ENCODE data around the gene OPA3. TPM values are rescaled to one million over a fixed set of nuclear protein-coding genes. Genes with fewer than 3 reads are reported as not detected.

OPA3 gene
- total and polyA plus RNA-seq, 10 of the 15 experiments (the other 5 are each of a cell fraction or from before 2014, with no cell fraction given): 2.2 to 24.3 (median 13.3) TPM

GRCh38 chr19:45526971-45527370 lies 57.6 kb downstream of the OPA3 start (continued):
- TF ChIP-seq MEF2A (IDR thresholded peaks at IDR 0.05; ENCODE audit: insufficient read depth, low read depth, low read length): no peak
- TF ChIP-seq POLR2A (IDR thresholded peaks at IDR 0.05; ENCODE audit: low read depth, low read length): peak; percentile 61

GRCh38 chr19:45526143-45526542 lies 58.5 kb downstream of the OPA3 start:
- ChIA-PET CTCF (interaction anchor here (3.0 kb wide), 1 partner anchor 116 kb away, joined by 11 read pairs; no protein-coding TSS in a partner anchor), SMC1A (ENCODE audit: uncharacterized antibody, unreplicated experiment) (interaction anchor here (0.9 to 1.1 kb wide), 2 partner anchors 11 to 119 kb away, joined by 3 to 4 read pairs; no protein-coding TSS in a partner anchor), RAD21 (ENCODE audit: unreplicated experiment) (interaction anchor here (0.7 kb wide), 1 partner anchor 32 kb away, joined by 3 read pairs; no protein-coding TSS in a partner anchor), POLR2A (interaction anchor here (0.6 to 1.0 kb wide), 2 partner anchors 10 kb away, joined by 3 to 4 read pairs; no protein-coding TSS in a partner anchor)
- ATAC-seq (peak; percentile 31; the same call in 2 of the 3 replicates), DNase-seq (ENCODE audit: low read depth, low spot score) (no peak), FAIRE-seq (no peak)
- in situ Hi-C loops (cut with MboI): loop anchor here (10.0 kb wide), 1 partner anchor 119 kb away; no protein-coding TSS in a partner anchor
- intact Hi-C loops (cut with micrococcal nuclease; ENCODE audit: unreplicated experiment): no loop called here
- Histone ChIP-seq H3K9me3 (replicated peaks; ENCODE audit: control insufficient read depth, insufficient read depth, low read length) (no peaks in the 10 kb centered on the region; the same call in 2 of the 3 replicates), H3K36me3 (ENCODE audit: control insufficient read depth in 2 of 2, insufficient read depth in 2 of 2, low read length in 1 of 2) (peaks cover 25 to 30% of the 10 kb centered on the region in 2 experiments), H3K79me2 (ENCODE audit: control insufficient read depth, insufficient read depth, low read length) (no peaks in the 10 kb centered on the region), H3K4me3 (no peak overlapping the region), H2AFZ (ENCODE audit: control insufficient read depth, low read depth, low read length) (no peak overlapping the region), H3K4me2 (ENCODE audit: control insufficient read depth, insufficient read depth) (no peak overlapping the region), H4K20me1 (ENCODE audit: control insufficient read depth, insufficient read depth) (peaks cover 5% of the 10 kb centered on the region), H3K4me1 (ENCODE audit: control insufficient read depth, insufficient read depth, low read length) (peaks cover 10% of the 10 kb centered on the region; the same call in 1 of the 2 replicates), H3K27me3 (replicated peaks in 1 of 2; ENCODE audit: control insufficient read depth in 2 of 2, insufficient read depth in 2 of 2, low read length in 1 of 2) (no peaks in the 10 kb centered on the region), H3K9ac (ENCODE audit: control insufficient read depth, insufficient read depth, low read length) (no peak overlapping the region), H3K27ac (ENCODE audit: control insufficient read depth, insufficient read depth) (no peak overlapping the region)
- 76% methylated on average over 9 of the region's 9 CpGs for WGBS (ENCODE audit: insufficient coverage, insufficient replicate concordance, low lambda C conversion rate, missing lambda C conversion rate)
- BruUV-seq (replicated peaks): TSS peak; percentile 58
- TF ChIP-seq POLR2A (IDR thresholded peaks at IDR 0.05; ENCODE audit: low read depth, low read length) (no peak; the same call in 1 of the 2 replicates), IKZF2 (IDR thresholded peaks at IDR 0.05) (peak; percentile 37 to 42; a peak in 2 of 4 replicates), IKZF1 (conservative IDR thresholded peaks at IDR 0.05) (peak; percentile 56), MEF2B (IDR thresholded peaks at IDR 0.05; ENCODE audit: partially characterized antibody, poor library complexity, severe bottlenecking) (peak; percentile 38), ZNF217 (IDR thresholded peaks at IDR 0.05) (no peak), NFYB (IDR thresholded peaks at IDR 0.05; ENCODE audit: insufficient read depth, low read depth, low read length) (peak; percentile 75), HSF1 (IDR thresholded peaks at IDR 0.05; ENCODE audit: low read depth, low read length) (no peak), ZBTB4 (CRISPR knock-in tag; IDR thresholded peaks at IDR 0.05) (no peak), YY1 (IDR thresholded peaks at IDR 0.05; ENCODE audit: low read depth, low read length) (no peak), E4F1 (IDR thresholded peaks at IDR 0.05; ENCODE audit: borderline replicate concordance, partially characterized antibody) (no peak), STAT3 (IDR thresholded peaks at IDR 0.05; ENCODE audit: low read depth, low read length) (no peak), POLR2AphosphoS5 (IDR thresholded peaks at IDR 0.05; ENCODE audit: low read length) (0 out of 2 replicates have a peak, but pooled peaks have one; percentile 39), SP1 (IDR thresholded peaks at IDR 0.05; ENCODE audit: low read depth, low read length) (peak; percentile 42), SIX5 (IDR thresholded peaks at IDR 0.05; ENCODE audit: low read depth, low read length, severe bottlenecking) (no peak), BACH1 (IDR thresholded peaks at IDR 0.05; ENCODE audit: borderline replicate concordance) (no peak)

Data from GM12878 (cell line).